ENCODE measurements around the gene TNS3.

GRCh38 chr7:47357361-47357760 lies 224.6 kb downstream of the TNS3 start:
- TF ChIP-seq CTCF (IDR thresholded peaks at IDR 0.05) (no peak), POLR2A (IDR thresholded peaks at IDR 0.05; ENCODE audit: low read depth) (no peak), POLR2AphosphoS5 (IDR thresholded peaks at IDR 0.05) (no peak)
